Brain microvascular endothelial cell (primary cell): ENCODE measurements around the gene VPS33A.
A peak's percentile ranks its signal among the peaks of the same experiment; 100 is the strongest.
"Not testable (repeated sequence)": the region's sequence is repeated elsewhere in the genome, so short reads cannot be mapped to it uniquely, and the experiment has no call there.

Experiments used
- DNase-seq: peaks from one replicate; pipeline ENCODE4 v3.0.0-alpha.2; 2020
- H3K27ac ChIP-seq: fragments of 250-450 bp; sonication (Bioruptor Pico); 2 replicates; pipeline ENCODE4 v1.5.1; 2020; ENCODE audit warnings: mild to moderate bottlenecking, moderate library complexity
- H3K27me3 ChIP-seq: fragments of 250-450 bp; sonication (Bioruptor Pico); replicated peaks from 2 replicates; pipeline ENCODE4 v1.5.1; 2020; ENCODE audit warnings: mild to moderate bottlenecking
- H3K36me3 ChIP-seq: fragments of 250-450 bp; sonication (Bioruptor Pico); replicated peaks from 2 replicates; pipeline ENCODE4 v1.5.1; 2020; ENCODE audit warnings: mild to moderate bottlenecking
- H3K4me3 ChIP-seq: 2 replicates; pipeline ENCODE4 v1.5.1; 2011; ENCODE audit warnings: low read depth, mild to moderate bottlenecking, control low read depth, low read length, moderate library complexity
- in situ Hi-C: cut with HindIII; loops from 2 replicates; pipeline ENCODE4 v1.10.0; 2017; ENCODE audit warnings: low sequenced_read_pairs, low pct_ligation_motif_present
- TF ChIP-seq, protein P1 (sequence below): IDR thresholded peaks from 2 replicates; pipeline ENCODE4 v1.5.1; 2011; ENCODE audit warnings: low read depth, mild to moderate bottlenecking, moderate library complexity, low read length, control low read depth, inconsistent platforms; ENCODE audit errors: missing control alignments

Gene VPS33A

DNA sequence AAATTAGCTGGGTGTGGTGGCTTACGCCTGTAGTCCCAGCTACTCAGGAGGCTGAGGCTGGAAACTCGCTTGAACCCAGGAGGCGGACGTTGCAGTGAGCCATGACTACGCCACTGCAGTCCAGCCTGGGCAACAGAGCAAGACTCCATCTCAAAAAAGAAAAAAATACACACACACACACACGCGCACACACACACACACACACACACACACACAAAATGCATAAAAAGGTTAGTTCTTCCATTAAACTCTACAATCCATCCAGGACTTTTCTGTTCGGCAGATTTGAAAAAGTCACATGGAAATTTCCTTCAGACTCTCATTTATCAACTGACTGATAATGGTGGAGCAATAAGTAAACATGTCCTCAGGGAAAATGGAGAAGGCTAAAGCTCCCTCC lies 9.2 kb upstream of the VPS33A start:
- no peak for DNase-seq
- no peaks in the 10 kb centered on the region for H3K27me3 ChIP-seq
- in situ Hi-C loops = no loop called here
- TF ChIP-seq, protein P1, sequence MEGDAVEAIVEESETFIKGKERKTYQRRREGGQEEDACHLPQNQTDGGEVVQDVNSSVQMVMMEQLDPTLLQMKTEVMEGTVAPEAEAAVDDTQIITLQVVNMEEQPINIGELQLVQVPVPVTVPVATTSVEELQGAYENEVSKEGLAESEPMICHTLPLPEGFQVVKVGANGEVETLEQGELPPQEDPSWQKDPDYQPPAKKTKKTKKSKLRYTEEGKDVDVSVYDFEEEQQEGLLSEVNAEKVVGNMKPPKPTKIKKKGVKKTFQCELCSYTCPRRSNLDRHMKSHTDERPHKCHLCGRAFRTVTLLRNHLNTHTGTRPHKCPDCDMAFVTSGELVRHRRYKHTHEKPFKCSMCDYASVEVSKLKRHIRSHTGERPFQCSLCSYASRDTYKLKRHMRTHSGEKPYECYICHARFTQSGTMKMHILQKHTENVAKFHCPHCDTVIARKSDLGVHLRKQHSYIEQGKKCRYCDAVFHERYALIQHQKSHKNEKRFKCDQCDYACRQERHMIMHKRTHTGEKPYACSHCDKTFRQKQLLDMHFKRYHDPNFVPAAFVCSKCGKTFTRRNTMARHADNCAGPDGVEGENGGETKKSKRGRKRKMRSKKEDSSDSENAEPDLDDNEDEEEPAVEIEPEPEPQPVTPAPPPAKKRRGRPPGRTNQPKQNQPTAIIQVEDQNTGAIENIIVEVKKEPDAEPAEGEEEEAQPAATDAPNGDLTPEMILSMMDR = no peak
- H3K4me3 ChIP-seq = no peak overlapping the region
- H3K27ac ChIP-seq = no peak overlapping the region
- H3K36me3 ChIP-seq = peaks cover 23% of the 10 kb centered on the region

DNA sequence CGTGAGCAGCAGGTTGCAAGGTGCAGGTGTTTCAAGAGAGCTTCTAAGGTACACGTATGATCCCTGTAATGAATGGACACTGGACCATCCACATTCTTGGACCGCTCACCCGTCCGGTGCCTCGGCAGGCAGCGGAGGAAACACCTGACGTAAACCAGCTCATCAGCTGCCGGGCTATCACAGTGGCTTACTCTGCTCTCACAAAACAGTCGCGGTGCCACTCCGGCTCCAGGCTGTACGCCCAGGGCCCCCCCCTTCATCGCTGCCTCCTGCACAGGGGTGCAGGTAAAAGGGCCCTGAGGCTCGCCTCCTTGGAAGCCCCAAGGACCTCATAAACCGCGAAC lies 436 bp downstream of the VPS33A start:
- in situ Hi-C loops = no loop called here
- Histone ChIP-seq H3K27me3 (no peaks in the 10 kb centered on the region), H3K36me3 (peaks cover 4% of the 10 kb centered on the region), H3K27ac (peak overlapping the region; percentile 52), H3K4me3 (peak overlapping the region; percentile 88)
- TF ChIP-seq, protein P1 = no peak
- DNase-seq = no peak

DNA sequence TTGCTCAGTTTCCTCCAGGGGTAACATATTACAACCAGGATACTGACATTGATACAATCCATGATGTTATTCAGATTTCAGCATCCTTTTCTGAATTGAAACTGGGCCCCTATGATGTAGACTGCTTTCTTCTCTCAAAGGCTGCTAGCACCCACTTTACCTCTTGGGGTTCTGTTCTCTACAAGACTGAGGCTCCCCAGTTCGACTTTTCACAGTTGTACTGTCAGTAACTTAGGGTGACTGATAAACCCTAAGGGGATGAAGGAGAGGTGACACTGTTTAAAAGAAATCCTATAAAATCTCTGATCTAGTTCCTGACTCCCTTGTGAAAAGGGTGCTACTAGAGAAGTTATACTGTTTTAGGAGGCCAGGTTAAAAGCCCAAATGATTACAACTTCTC lies 818 bp downstream of the VPS33A start:
- no peak for DNase-seq
- H3K27me3 ChIP-seq = no peaks in the 10 kb centered on the region
- TF ChIP-seq, protein P1 = no peak
- no peak overlapping the region for H3K27ac ChIP-seq
- in situ Hi-C loops = no loop called here
- peaks cover 4% of the 10 kb centered on the region for H3K36me3 ChIP-seq
- H3K4me3 ChIP-seq = peak overlapping the region; percentile 88

DNA sequence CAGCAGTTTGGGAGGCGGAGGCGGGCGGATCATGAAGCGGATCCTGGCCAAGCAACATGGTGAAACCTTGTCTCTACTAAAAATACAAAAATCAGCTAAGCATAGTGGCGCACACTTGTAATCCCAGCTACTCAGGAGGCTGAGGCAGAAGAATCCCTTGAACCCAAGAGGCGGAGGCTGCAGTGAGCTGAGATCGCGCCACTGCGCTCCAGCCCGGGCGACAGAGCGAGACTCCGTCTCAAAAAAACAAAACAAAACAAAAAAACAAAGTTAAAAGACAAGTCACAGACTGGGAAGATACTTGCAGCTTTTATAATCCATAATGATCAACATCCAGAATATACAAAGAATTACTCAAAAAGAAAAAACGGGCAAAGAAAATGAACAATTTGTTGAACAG lies 5.6 kb downstream of the VPS33A start:
- in situ Hi-C loops, DNase-seq, H3K27me3 ChIP-seq, H3K4me3 ChIP-seq, H3K27ac ChIP-seq: not testable (repeated sequence)
- H3K36me3 ChIP-seq = peaks cover 13% of the 10 kb centered on the region

DNA sequence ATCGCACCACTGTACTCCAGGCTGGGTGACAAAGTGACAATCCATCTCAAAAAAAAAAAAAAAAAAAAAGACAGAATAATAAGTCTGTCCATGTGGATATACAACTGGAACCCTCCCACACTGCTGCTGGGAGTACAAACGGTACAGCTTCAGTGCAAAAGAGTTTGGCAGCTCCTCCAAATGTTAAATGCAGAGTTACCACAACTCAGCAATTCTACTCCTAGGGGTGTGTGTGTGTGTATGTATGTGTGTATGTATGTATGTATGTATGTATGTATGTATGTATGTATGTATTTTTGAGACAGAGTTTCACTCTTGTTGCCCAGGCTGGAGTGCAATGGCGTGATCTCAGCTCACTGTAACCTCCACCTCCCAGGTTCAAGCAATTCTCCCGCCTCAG lies 7.4 kb downstream of the VPS33A start:
- DNase-seq, H3K27ac ChIP-seq, H3K4me3 ChIP-seq, H3K27me3 ChIP-seq, in situ Hi-C loops: not testable (repeated sequence)
- H3K36me3 ChIP-seq = peaks cover 13% of the 10 kb centered on the region

DNA sequence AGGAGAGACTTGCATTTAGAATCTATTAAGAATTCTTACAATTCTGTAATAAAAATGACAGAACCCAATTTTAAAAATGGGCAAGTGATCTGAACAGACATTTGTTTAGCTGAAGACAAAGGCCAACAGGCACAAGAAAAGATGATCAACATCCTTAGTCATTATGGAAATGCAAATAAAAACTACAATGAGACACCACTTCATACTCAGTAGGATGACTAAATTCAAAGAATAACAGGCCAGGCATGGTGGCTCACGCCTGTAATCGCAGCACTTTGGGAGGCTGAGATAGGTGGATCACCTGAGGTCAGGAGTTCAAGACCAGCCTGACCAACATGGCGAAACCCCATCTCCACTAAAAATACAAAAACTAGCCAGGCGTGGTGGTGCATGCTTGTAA lies 7.8 kb downstream of the VPS33A start:
- H3K27me3 ChIP-seq, DNase-seq, H3K27ac ChIP-seq, in situ Hi-C loops, H3K4me3 ChIP-seq: not testable (repeated sequence)
- peaks cover 13% of the 10 kb centered on the region for H3K36me3 ChIP-seq

DNA sequence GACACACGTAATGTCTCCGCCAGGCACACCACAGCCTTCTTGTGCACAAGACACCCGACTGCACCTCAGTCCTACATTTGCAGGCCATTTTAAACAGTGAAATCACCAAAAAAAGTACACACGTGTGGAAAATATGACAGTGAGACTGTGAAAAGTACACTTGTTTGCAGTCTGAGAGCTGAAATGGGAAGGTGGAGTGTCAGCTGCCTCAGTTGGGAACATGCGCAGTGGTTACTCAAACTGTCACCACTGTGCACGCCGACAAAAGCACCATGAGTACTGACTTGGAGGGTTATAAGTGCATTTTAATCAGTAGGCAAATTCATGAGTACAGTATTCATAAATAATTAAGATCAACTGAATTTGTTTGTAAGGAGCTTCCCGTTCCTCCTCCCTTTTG lies 15.8 kb downstream of the VPS33A start:
- in situ Hi-C loops = no loop called here
- DNase-seq = no peak
- Histone ChIP-seq H3K4me3 (no peak overlapping the region), H3K27me3 (no peaks in the 10 kb centered on the region), H3K36me3 (no peaks in the 10 kb centered on the region), H3K27ac (no peak overlapping the region)
- TF ChIP-seq, protein P1 = no peak
